Tibial artery (tissue), 4 donors: ENCODE data around the gene MACROD2.

Experiments
- DNase-seq, 2 donors: peaks; one replicate each; pipeline ENCODE4 v3.0.0-alpha.2; 2019
- H3K27ac ChIP-seq, 2 donors: fragments of 200-600 bp; sonication (generic) in 1 of 2; 1 replicate in 1 of 2; 2 replicates in 1 of 2; pipeline ENCODE4 v1.5.1; 2018 to 2019; ENCODE audit warnings: mild to moderate bottlenecking in 1 of 2
- H3K27me3 ChIP-seq, 2 donors: fragments of 200-600 bp; sonication (generic) in 1 of 2; one replicate each; pipeline versions ENCODE4 v1.5.1 to v1.6.0; 2016 to 2019
- H3K36me3 ChIP-seq, 3 donors: fragments of 200-600 bp; sonication (generic) in 2 of 3; one replicate each; pipeline ENCODE4 v1.5.1; 2016 to 2019; ENCODE audit warnings: mild to moderate bottlenecking in 2 of 3
- H3K4me1 ChIP-seq, 4 donors: fragments of 200-600 bp; sonication (generic) in 2 of 4; 1 replicate in 3 of 4; 2 replicates in 1 of 4; pipeline ENCODE4 v1.5.1; 2016 to 2019
- H3K4me3 ChIP-seq, 2 donors: fragments of 200-600 bp; sonication (generic) in 1 of 2; 1 replicate in 1 of 2; 2 replicates in 1 of 2; pipeline ENCODE4 v1.5.1; 2018 to 2019; ENCODE audit warnings: mild to moderate bottlenecking in 2 of 2
- H3K9me3 ChIP-seq, 3 donors: fragments of 200-600 bp; sonication (generic) in 1 of 3; one replicate each; pipeline ENCODE4 v1.5.1; 2016 to 2019
- intact Hi-C: fragments of 100-400 bp; cut with DNase I; formaldehyde crosslinking; loops from one replicate; pipeline ENCODE4 v1.15.0; 2023; ENCODE audit warnings: low total_unique reads
- TF ChIP-seq, protein P1 (sequence below), 2 experiments: fragments of 200-600 bp in 1 of 2; fragments of 450-650 bp in 1 of 2; IDR thresholded peaks; one replicate each; pipeline ENCODE4 v1.5.1; 2017 to 2019; ENCODE audit warnings: antibody characterized with exemption in 2 of 2, mild to moderate bottlenecking in 1 of 2, moderate library complexity in 1 of 2

The MACROD2 gene

DNA sequence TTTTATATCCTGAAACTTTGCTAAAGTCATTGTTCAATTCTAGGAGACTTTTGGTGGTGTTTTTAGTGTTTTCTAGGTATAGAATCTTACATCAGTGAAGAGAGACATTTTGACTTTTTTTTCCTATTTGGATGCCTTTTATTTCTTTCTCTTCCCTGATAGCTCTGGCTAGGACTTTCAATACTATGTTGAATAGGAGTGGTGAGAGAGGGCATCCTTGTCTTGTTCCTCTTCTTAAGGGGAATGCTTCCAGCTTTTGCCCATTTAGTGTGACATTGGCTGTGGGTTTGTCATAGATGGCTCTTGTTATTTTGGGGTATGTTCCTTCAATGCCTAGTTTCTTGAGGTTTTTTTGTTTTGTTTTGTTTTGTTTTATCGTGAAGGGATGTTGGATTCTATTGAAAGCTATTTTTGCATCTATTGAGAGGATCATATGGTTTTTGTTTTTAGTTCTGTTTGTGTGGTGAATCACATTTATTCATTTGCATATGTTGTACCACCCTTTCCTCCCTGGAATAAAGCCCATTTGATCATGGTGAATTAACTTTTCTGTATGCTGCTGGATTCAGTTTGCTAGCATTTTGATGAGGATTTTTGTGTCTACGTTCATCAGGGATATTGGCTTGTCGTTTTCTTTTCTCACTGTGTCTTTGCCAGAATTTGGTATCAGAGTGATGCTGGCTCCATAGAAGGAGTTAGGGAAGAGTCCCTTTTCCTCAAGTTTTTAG lies 882.1 kb downstream of the MACROD2 start:
- no peaks in the 10 kb centered on the region for H3K9me3 ChIP-seq
- intact Hi-C loops = no loop called here
- H3K36me3 ChIP-seq = no peaks in the 10 kb centered on the region
- H3K4me1 ChIP-seq = no peaks in the 10 kb centered on the region
- no peak overlapping the region for H3K27ac ChIP-seq
- no peak for DNase-seq
- no peaks in the 10 kb centered on the region for H3K27me3 ChIP-seq
- TF ChIP-seq, protein P1, sequence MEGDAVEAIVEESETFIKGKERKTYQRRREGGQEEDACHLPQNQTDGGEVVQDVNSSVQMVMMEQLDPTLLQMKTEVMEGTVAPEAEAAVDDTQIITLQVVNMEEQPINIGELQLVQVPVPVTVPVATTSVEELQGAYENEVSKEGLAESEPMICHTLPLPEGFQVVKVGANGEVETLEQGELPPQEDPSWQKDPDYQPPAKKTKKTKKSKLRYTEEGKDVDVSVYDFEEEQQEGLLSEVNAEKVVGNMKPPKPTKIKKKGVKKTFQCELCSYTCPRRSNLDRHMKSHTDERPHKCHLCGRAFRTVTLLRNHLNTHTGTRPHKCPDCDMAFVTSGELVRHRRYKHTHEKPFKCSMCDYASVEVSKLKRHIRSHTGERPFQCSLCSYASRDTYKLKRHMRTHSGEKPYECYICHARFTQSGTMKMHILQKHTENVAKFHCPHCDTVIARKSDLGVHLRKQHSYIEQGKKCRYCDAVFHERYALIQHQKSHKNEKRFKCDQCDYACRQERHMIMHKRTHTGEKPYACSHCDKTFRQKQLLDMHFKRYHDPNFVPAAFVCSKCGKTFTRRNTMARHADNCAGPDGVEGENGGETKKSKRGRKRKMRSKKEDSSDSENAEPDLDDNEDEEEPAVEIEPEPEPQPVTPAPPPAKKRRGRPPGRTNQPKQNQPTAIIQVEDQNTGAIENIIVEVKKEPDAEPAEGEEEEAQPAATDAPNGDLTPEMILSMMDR (IDR thresholded peaks at IDR 0.05) = no peak
- H3K4me3 ChIP-seq = no peak overlapping the region

DNA sequence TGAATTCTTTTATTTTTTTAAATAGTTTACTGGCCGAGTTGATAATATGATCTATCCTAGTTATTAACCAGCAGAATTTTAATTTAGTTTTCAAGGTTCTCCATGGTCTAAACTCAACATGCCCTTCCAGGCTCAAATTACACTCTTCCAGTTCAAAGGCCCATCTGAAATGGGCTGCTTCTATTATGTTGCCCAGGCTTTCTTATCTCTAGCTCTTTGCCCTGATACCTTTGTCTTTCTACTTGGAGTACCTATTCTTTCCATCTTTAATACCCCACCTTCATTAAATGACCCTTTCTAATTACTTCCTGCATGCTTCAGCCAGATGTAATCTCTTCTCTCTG lies 883.3 kb downstream of the MACROD2 start:
- Histone ChIP-seq H3K27me3 (no peaks in the 10 kb centered on the region), H3K4me1 (no peaks in the 10 kb centered on the region), H3K36me3 (no peaks in the 10 kb centered on the region), H3K27ac (no peak overlapping the region), H3K9me3 (no peaks in the 10 kb centered on the region), H3K4me3 (no peak overlapping the region)
- no peak for DNase-seq
- TF ChIP-seq, protein P1 (IDR thresholded peaks at IDR 0.05) = no peak
- intact Hi-C loops = no loop called here

DNA sequence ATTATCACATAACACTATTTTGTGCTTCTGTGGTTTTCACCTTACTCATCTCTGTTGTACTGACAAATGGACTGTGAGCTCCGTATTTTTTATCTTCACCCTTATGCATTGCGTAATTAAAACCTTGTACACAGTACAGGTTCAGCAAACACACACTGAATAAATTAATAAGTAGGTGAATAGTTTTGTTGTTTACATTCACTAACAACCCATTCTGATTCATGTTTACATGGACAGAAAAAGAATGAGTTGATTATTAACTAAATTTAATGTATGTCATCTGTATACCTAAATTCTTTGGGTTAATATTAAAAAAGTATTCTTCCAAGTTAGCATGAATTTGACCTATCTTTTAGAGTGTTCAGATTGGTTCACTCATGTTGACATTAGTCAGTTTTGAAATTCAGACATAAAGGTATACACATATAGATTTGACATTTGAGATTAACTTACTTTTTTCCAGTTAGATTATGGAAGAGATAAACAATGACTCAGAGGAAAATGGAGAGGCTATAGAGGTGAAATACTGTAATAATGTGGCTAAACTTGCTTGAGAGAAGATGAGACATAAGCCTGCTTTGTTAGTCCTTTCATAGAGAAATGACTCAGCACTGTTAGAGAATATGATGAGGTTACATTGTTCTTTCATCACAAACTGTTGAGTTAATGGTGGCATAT lies 883.8 kb downstream of the MACROD2 start:
- no peaks in the 10 kb centered on the region for H3K4me1 ChIP-seq
- TF ChIP-seq, protein P1 (IDR thresholded peaks at IDR 0.05) = no peak
- no peaks in the 10 kb centered on the region for H3K27me3 ChIP-seq
- H3K9me3 ChIP-seq = no peaks in the 10 kb centered on the region
- H3K4me3 ChIP-seq = no peak overlapping the region
- intact Hi-C loops = no loop called here
- DNase-seq = no peak
- H3K36me3 ChIP-seq = no peaks in the 10 kb centered on the region
- H3K27ac ChIP-seq = no peak overlapping the region

DNA sequence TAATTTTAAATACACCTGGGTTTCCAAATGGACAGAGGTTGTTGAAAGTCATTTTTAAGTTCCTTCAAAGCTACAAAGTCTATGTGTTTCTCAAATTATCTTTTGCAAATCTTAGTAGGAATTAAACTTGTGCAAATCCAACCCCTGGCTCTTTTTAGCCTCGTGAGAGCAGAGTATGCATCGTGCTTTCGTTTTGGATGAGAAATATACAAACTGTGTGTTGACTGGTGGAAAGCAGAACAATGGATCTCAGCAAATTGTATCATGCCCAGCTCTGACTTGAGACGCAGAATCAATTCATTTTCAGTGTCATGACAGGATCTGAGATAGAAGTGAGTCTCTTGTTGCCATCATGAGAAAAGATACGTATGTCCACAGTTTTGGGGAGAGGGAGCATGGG lies 884.5 kb downstream of the MACROD2 start:
- H3K4me3 ChIP-seq = no peak overlapping the region
- intact Hi-C loops = no loop called here
- no peaks in the 10 kb centered on the region for H3K4me1 ChIP-seq
- H3K9me3 ChIP-seq = no peaks in the 10 kb centered on the region
- TF ChIP-seq, protein P1 (IDR thresholded peaks at IDR 0.05) = no peak
- H3K27me3 ChIP-seq = no peaks in the 10 kb centered on the region
- no peak for DNase-seq
- H3K36me3 ChIP-seq = no peaks in the 10 kb centered on the region
- no peak overlapping the region for H3K27ac ChIP-seq

DNA sequence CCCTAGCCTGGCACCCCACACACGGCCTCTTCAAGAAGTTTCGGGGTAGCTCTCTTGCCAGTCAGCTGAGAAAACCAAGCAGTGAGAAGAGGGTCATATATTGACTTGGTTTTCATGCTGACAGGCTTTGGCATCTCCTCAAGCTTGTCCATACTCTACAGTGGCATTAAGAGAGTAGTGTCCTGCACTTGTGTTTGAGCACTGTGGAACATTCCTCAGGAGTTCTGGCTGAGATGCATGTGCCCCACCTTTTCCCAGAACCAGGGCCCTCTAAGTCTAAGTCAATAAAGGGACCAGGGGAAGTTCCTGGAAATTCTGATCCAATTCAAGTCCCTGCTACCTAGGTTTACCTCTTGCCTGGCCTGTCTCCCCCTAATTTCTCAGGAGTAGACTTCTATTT lies 886.2 kb downstream of the MACROD2 start:
- no peak for DNase-seq
- H3K36me3 ChIP-seq = no peaks in the 10 kb centered on the region
- H3K27ac ChIP-seq = no peak overlapping the region
- H3K9me3 ChIP-seq = no peaks in the 10 kb centered on the region
- no peaks in the 10 kb centered on the region for H3K27me3 ChIP-seq
- intact Hi-C loops = no loop called here
- H3K4me3 ChIP-seq = no peak overlapping the region
- H3K4me1 ChIP-seq = no peaks in the 10 kb centered on the region
- TF ChIP-seq, protein P1 (IDR thresholded peaks at IDR 0.05) = no peak
